ENCODE data around the gene CNTNAP2.
"Not testable (repeated sequence)": the region's sequence is repeated elsewhere in the genome, so short reads cannot be mapped to it uniquely, and the experiment has no call there.

CNTNAP2 gene

DNA sequence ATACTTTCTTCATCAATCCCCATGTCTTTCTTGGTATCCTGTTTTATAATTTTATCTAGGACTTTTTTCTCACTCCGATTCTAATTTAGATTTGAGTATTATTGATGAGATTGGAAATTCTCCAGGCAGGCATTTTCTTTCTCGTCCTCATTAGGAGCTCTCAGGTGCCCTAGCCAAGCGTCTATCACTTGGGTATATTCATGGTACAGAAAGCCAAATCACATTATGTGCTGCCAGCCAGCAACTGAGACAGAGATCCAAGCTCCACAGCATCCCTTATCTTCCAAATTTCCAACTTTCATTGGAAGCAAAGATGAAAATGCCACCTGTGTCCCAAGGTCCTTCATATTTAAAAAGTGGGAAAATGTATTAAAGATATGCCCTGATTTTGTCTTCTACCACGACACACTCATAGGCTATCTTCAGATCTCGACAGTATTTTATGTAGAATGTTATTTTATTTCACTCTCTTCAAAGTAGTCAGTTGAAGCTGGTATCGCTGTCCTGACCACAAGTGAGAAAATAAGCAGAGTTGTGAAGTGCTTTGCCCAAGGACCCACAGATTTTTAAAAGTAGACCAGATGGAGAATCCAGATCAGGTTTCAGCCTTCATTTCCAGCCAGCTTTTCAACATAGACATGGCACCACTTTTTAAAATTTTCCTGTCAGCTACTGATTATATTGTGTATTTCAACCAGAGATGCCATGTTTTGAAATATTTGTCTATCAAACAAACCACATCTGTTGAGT is 773.4 kb downstream of the CNTNAP2 start:
- TF ChIP-seq, protein P1, sequence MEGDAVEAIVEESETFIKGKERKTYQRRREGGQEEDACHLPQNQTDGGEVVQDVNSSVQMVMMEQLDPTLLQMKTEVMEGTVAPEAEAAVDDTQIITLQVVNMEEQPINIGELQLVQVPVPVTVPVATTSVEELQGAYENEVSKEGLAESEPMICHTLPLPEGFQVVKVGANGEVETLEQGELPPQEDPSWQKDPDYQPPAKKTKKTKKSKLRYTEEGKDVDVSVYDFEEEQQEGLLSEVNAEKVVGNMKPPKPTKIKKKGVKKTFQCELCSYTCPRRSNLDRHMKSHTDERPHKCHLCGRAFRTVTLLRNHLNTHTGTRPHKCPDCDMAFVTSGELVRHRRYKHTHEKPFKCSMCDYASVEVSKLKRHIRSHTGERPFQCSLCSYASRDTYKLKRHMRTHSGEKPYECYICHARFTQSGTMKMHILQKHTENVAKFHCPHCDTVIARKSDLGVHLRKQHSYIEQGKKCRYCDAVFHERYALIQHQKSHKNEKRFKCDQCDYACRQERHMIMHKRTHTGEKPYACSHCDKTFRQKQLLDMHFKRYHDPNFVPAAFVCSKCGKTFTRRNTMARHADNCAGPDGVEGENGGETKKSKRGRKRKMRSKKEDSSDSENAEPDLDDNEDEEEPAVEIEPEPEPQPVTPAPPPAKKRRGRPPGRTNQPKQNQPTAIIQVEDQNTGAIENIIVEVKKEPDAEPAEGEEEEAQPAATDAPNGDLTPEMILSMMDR (IDR thresholded peaks at IDR 0.05; ENCODE audit: low read depth, low read length) = no peak
- no peak overlapping the region for H3K4me3 ChIP-seq (ENCODE audit: low read depth, low read length)

DNA sequence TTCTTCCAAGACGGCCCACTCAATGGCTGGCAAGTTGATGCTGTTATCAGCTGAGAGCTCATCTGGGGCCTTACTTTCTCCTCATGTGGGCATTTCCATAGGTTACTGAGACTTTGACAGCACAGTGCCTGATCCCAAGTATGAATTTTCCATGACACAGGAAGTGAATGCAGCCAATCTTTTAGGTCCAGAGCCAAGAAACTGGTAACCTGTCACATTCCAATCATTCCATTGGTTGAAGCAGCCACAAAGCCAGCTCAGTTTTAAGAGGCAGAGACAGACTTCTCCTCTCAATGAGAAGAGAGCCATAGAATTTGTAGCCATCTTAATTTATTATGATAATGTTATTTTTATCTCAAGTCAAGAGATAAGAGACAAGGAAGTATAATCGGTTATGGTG is 775.5 kb downstream of the CNTNAP2 start:
- TF ChIP-seq, protein P1 (IDR thresholded peaks at IDR 0.05; ENCODE audit: low read depth, low read length) = no peak
- H3K4me3 ChIP-seq (ENCODE audit: low read depth, low read length) = no peak overlapping the region

DNA sequence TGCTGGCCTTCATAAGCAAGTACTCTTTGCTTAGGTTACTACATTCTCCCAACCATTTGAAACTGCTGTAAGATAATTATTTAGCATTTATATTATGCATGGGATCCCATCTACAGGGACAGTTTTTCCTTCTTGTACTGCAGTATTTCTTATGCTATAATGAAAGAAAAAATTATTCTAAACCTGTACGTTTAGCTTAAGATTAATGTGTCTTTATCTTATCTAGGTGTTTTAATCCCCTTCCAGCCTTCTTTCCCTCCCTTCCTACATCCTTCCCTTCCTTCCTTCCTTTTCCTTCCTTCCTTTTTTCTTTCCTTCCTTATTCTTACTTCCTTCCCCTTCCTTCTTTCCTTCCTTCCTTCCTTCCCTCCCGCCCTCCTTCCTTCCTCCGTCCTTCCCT is 778.3 kb downstream of the CNTNAP2 start:
- H3K4me3 ChIP-seq (ENCODE audit: low read depth, low read length) = no peak overlapping the region
- TF ChIP-seq, protein P1 (IDR thresholded peaks at IDR 0.05; ENCODE audit: low read depth, low read length) = no peak

DNA sequence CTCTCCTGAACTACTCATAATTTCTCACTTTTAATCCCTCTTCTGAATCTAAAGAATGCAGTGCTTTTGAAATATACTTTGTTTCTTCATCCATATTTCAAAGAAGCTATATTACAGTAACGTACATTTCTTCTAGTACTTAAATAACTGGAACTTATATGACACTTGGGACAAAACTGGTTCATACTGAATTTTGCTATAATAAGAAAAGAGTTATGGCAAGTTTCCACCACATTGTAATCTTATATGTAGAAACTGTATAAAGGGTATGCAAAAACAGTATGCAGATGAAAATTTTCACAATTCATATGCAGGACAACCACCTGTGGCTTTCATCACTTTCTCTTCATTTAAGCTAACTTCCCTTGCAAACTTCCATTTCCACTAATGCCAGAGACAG is 785.7 kb downstream of the CNTNAP2 start:
- no peak overlapping the region for H3K4me3 ChIP-seq (ENCODE audit: low read depth, low read length)
- TF ChIP-seq, protein P1 (IDR thresholded peaks at IDR 0.05; ENCODE audit: low read depth, low read length) = no peak

DNA sequence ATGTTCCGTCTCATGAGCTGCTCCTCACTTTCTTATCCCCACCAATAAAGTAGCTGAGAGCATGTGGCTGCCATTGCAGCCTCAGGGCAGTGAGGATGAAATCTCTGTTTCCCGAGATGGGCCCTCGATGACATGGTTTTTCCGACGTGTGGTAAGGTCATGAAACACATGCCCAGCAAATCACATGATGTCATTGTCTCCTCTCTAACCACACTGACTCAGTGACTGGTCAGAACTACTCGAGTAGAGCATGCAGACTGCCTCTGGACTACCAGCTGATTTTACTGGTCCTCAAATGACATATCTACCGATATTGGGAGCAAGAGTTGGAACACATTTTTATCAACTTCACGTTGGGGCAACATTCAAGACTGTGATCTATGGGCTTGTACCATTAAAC is 786.1 kb downstream of the CNTNAP2 start:
- no peak overlapping the region for H3K4me3 ChIP-seq (ENCODE audit: low read depth, low read length)
- TF ChIP-seq, protein P1 (IDR thresholded peaks at IDR 0.05; ENCODE audit: low read depth, low read length) = no peak

DNA sequence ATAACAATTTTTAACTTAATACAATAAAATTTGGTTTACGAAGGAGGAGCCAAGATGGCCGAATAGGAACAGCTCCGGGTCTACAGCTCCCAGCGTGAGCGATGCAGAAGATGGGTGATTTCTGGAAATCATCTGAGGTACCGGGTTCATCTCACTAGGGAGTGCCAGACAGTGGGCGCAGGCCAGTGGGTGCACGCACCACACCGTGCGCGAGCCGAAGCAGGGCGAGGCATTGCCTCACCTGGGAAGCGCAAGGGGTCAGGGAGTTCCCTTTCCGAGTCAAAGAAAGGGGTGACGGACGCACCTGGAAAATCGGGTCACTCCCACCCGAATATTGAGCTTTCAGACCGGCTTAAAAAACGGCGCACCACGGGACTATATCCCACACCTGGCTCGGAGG is 789.1 kb downstream of the CNTNAP2 start:
- not testable (repeated sequence) for H3K4me3 ChIP-seq (ENCODE audit: low read depth, low read length)

DNA sequence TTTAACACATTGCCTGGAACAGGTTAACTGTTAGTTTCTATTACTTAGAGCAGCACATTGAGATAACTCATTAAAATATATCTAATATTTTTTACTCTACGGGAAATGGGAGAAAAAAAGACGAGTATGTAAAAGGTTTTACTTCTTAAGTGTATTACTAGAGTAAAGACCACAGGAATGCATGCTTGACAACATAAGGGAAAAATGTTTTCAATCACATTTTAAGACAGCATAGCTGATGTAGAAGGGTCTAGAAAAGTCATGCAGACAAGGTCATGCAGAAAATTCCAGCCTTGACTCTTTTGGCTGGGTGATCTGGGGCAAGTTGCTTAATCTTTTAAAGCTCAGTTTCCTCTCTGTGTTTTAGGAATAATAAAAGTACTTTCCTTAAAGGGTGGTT is 806.2 kb downstream of the CNTNAP2 start:
- TF ChIP-seq, protein P1 (IDR thresholded peaks at IDR 0.05; ENCODE audit: low read depth, low read length) = no peak
- H3K4me3 ChIP-seq (ENCODE audit: low read depth, low read length) = no peak overlapping the region

DNA sequence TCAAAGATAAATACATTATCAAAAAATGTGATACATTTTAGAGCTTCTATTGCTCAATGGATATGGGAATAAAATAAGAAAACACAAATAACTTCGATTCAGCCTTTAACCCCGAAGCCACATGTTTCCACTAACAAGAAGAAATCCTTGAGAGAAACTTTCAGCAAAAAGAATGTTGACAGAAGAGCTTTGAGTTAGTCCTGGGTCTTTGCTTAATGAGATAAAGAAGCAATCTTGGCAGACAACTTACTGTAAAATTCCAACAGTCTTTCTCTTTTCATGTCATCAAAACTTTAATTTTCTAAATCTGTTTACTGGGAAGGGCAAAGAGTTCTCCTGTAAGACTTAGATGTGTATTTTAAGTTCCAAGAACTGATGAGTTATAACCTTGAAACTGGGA is 810.2 kb downstream of the CNTNAP2 start:
- TF ChIP-seq, protein P1 (IDR thresholded peaks at IDR 0.05; ENCODE audit: low read depth, low read length) = no peak
- H3K4me3 ChIP-seq (ENCODE audit: low read depth, low read length) = no peak overlapping the region

Data from WI38 (cell line).